Measurements from ENCODE around the gene NCOR1.
"Not testable (repeated sequence)": the region's sequence is repeated elsewhere in the genome, so short reads cannot be mapped to it uniquely, and the experiment has no call there.

The NCOR1 gene

GRCh38 chr17:16150251-16150856, 65.0 kb downstream of the NCOR1 start:
- peak; percentile 10 for DNase-seq (ENCODE audit: low read depth, low spot score)

GRCh38 chr17:16148596-16148995, 66.7 kb downstream of the NCOR1 start:
- DNase-seq (ENCODE audit: low read depth, low spot score): no peak

- DNase-seq (ENCODE audit: low read depth, low spot score): not testable (repeated sequence)
Measured at GRCh38 chr17:16145319-16145890, 69.9 kb downstream of the NCOR1 start.

GRCh38 chr17:16141685-16142084, 73.6 kb downstream of the NCOR1 start:
- no peak for DNase-seq (ENCODE audit: low read depth, low spot score)

- no peak for DNase-seq (ENCODE audit: low read depth, low spot score)
Measured at GRCh38 chr17:16140854-16141253, 74.5 kb downstream of the NCOR1 start.

- no peak for DNase-seq (ENCODE audit: low read depth, low spot score)
Measured at GRCh38 chr17:16135461-16135860, 79.9 kb downstream of the NCOR1 start.

GRCh38 chr17:16131593-16131992, 83.7 kb downstream of the NCOR1 start:
- no peak for DNase-seq (ENCODE audit: low read depth, low spot score)

GRCh38 chr17:16129441-16130205, 85.7 kb downstream of the NCOR1 start:
- no peak for DNase-seq (ENCODE audit: low read depth, low spot score)

GRCh38 chr17:16123531-16123930, 91.8 kb downstream of the NCOR1 start:
- DNase-seq (ENCODE audit: low read depth, low spot score): no peak

- DNase-seq (ENCODE audit: low read depth, low spot score): no peak
Measured at GRCh38 chr17:16122697-16123434, 92.5 kb downstream of the NCOR1 start.

- no peak for DNase-seq (ENCODE audit: low read depth, low spot score)
Measured at GRCh38 chr17:16121915-16122314, 93.4 kb downstream of the NCOR1 start.

- no peak for DNase-seq (ENCODE audit: low read depth, low spot score)
Measured at GRCh38 chr17:16120937-16121336, 94.4 kb downstream of the NCOR1 start.

GRCh38 chr17:16117149-16117548, 98.2 kb downstream of the NCOR1 start:
- no peak for DNase-seq (ENCODE audit: low read depth, low spot score)

- DNase-seq (ENCODE audit: low read depth, low spot score): not testable (repeated sequence)
Measured at GRCh38 chr17:16115077-16115698, 100.1 kb downstream of the NCOR1 start.

GRCh38 chr17:16108871-16109270, 106.5 kb downstream of the NCOR1 start:
- DNase-seq (ENCODE audit: low read depth, low spot score): no peak

GRCh38 chr17:16108386-16108785, 106.9 kb downstream of the NCOR1 start:
- DNase-seq (ENCODE audit: low read depth, low spot score): no peak

- DNase-seq (ENCODE audit: low read depth, low spot score): no peak
Measured at GRCh38 chr17:16107165-16107770, 108.1 kb downstream of the NCOR1 start.

- DNase-seq (ENCODE audit: low read depth, low spot score): no peak
Measured at GRCh38 chr17:16106161-16106891, 109.0 kb downstream of the NCOR1 start.

- no peak for DNase-seq (ENCODE audit: low read depth, low spot score)
Measured at GRCh38 chr17:16104189-16104588, 111.1 kb downstream of the NCOR1 start.

- DNase-seq (ENCODE audit: low read depth, low spot score): no peak
Measured at GRCh38 chr17:16101440-16101839, 113.9 kb downstream of the NCOR1 start.
